G401.6 (cell line): ENCODE data around the gene SLC35D1.
"Not testable (repeated sequence)": the region's sequence is repeated elsewhere in the genome, so short reads cannot be mapped to it uniquely, and the experiment has no call there.

Experiments used
- FAIRE-seq: peaks from 2 replicates; lab custom pipeline; 2012; peaks lifted over from hg19 to GRCh38; lab: Jason Lieb, UNC

The SLC35D1 gene

DNA sequence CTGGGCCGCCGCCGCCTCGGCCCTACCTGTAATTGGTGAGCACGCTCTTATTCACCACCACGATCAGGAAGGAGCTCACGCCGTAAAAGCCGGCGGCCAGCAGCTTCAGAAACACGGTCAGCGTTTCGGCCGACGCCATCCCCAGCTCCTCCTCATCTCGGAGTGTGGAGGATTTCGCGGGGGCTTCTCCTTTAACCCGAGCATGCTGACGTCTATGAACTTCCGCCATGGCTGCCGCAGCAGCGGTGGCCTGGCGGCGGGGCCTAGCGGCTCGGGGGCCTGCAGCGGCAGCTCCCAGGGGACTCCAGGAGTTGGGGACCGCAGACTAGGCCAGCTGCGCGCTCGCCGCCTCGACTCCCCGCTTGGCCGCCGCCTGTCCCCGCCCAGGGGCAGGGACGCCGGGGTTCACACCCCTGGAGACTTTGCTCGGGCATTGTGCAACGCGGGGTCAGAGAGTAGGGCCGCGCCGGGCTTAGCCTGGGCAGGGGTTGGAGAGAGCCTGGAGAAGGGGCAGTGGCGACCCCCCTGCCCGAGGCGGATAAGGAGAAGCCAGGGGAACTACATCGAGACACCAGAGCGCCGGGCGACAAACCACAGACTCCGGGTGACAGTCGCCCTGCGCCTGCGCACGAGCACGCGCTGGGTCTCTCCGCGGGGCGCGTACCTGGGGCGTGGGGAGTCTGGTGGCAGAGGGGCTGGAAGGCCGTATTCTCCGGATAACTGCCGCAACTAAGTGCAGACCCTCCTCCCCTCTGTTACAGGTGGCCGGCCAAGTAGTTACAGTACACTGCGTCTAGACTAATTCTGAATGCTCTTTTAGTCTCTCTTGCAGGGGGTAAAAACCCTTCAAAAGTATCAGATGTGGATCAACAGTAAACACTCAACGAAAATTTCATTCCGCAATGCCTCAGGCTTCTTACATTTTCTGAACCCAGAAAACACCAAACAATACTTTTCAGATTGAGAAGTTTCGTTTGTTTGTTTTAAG is at the start of gene SLC35D1:
Gene SLC35D1 (minus strand): TSS at position 364 of the 988 bp plus-strand sequence. CDS start 135 bp downstream, at position 229.
- no peak for FAIRE-seq

DNA sequence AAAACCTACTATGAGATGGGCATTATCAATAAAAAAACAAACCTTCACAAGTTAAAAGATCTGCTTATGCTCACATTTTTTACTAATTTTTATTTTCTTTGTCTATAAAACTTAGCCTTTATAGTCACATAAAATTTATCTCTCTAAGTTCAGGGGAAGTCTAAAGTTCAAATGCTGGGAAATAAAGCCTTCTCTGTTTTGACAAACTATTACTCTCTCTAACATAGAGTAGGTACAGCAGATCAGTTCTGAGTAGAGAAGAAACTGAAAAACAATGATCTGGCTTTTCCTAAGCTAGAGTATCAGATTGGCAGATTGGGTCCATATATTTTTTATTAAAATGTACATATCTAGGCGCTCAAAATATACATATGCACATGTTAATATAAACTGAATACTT is 49.6 kb upstream of the SLC35D1 start:
- FAIRE-seq, result no peak

DNA sequence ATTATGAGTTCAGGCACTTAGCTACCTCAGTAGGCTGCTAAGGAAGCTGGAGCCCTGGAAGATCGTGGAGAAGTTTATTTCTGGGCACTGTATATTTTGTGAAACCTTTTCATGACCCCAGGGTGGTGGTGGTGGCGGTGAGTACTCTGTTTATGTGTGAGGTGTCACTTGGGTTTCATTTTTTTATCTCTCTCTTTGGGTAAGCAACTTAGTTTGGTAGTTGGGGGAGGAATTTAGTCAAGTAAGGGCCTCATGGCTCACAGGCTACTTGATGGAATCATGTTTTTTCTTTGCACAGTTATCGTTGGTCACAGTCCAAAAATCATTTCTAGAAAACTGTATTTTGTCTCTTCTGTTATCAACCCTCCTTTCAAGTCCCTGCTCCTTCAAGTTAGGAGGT is 46.9 kb upstream of the SLC35D1 start:
- FAIRE-seq, result no peak

DNA sequence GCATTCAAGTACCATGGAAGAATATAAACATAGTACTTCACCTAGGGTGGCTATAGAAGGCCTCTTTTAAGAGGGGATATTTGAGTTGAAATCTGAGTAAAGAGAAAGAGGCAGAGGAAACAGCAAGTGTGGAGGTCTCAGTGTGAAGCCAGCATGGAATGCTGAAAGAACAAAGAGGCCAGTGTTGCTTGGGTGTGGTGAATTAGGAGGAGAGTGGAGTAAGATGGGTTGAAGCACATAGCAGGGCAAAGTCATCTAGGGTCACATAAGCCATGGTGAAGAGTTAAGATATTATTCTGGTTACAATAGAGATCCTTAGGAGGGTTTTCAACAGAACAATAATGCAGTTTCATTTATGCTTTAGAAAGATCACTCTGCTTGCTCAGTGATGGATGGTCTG is 43.4 kb upstream of the SLC35D1 start:
- no peak for FAIRE-seq

DNA sequence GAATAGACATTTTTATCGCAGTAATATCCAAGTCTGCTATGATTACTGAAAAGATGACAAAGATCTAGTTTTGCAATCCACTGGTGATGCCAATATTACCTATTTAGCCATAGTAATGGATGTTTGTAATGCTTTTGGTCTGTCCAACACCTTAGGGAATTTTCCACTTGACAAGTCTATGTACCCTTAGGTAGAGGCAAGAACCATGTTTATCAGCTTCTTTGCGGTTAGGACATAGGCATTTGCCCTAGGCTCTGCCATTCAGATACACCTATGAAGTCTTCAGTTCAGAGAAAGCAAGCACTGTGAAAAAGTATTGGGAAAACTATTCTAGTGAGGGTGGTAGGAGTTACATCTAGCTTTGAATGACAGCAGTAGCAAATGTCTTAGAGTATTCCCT is 40.2 kb upstream of the SLC35D1 start:
- FAIRE-seq, result no peak

DNA sequence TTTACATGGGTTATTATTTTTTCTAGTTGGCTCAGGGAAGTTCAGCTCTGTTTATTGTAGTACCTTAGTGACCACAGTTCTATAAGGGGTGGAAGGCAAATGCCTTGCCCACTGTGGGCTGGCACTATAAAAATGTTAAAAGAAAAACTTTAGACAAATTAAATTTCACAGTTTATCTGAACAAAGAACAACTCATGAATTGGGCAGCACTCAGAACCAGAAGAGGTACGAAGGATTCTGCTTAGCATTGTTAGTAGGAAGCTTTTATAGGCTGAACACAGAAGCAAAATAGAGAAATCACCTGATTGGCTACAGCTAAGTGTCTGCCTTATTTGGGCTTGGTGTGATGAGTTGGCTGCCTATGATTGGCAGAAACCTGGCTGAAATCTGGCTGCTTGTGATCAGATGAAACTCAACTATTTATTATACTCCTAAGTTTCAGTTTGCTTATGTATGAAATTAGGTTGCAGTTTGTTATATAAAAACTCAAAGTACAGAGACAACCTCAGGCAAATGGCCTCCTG is 35.8 kb upstream of the SLC35D1 start:
- no peak for FAIRE-seq

DNA sequence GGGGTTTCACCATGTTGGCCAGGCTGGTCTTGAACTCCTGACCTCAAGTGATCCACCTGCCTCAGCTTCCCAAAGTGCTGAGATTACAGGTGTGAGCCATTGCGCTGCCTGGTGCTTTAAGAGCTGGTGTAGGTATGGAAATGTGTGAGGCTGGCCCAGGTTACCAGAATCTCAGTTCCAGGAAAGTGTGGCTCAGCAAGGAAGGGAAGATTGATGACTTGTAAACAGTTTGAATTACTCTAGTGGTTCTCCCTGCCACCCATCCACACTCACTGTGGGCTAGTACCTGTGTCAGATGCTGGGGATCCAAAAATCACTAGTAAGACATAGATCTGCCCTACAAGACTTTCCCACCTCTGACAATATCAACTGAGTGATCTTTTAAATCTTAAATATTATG is 34.5 kb upstream of the SLC35D1 start:
- FAIRE-seq, result no peak

DNA sequence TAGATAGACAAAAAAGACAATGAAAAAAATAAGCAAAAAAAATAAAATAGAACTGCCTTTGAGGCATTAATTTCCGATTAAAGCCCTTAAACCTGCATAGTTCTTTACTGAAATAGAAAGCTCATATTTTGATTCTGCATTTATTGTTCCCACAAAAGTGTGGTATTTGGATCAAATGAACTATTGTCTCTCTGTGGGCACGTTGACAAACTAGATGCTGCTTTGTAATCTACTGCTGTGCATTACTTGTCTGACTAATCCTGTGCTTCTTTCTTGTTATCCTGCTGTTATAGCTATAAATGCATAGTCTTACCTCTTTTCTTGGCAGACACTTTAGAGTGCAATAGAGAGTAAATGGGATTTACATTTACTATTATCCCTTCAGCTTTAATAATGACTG is 31.4 kb upstream of the SLC35D1 start:
- no peak for FAIRE-seq

DNA sequence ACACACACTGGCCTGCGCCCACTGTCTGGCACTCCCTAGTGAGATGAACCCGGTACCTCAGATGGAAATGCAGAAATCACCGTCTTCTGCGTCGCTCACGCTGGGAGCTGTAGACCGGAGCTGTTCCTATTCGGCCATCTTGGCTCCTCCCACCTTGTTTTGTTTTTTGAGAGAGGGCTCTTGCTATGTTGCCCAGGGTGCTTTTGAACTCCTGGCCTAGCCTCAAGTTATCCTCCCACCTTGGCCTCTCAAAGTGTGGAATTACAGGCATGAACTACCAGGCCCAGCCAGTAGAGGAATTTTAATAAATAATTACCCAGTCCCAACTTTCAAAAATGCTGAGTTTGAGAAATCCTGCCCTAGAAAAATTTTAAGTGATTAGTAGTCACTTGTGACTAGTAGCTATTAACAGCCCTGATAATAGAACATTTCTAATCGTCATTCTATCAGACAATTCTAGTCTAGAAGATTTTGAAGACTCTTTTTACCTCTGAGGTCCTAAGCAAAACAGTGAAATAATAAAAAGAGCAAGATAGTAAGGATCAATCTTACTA is 30.9 kb upstream of the SLC35D1 start:
- FAIRE-seq, result no peak

DNA sequence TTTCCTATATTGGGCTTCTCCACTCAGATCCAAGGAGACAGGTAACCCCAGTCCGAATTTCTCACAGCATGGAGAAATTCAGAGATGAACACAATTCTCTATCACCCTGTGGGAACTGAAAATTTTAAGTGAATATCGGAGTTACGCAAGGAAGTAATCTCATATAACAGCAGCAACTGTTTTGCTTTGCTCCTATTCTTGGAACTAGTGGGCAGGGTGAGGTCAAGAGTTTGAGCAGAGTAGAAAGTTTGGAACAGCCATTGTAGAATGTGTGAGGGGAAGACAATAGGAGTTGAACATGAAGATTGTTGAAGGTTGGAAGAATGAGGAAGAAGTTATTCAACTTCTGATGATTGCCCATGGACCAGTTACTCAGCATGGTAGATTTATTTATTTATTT is 24.3 kb upstream of the SLC35D1 start:
- no peak for FAIRE-seq

DNA sequence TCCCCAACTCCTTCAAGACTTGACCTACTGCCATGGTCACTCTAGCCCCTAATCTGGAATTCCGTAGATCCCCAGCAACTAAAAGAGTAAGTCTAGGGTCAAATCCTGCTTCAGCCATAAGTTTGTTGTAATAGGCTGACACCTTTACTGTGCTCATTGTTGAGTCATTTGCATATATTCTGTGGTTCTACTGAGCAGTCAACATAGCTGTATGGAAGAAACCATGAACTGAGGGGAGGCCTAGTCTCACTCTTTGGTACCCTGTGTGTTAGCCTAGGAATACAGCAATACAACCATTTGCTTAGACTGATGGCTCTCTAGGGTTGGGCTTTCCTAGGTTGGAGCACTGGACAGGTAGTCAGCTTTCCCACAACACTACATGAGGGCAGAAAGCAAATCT is 23.6 kb upstream of the SLC35D1 start:
- FAIRE-seq, result no peak

DNA sequence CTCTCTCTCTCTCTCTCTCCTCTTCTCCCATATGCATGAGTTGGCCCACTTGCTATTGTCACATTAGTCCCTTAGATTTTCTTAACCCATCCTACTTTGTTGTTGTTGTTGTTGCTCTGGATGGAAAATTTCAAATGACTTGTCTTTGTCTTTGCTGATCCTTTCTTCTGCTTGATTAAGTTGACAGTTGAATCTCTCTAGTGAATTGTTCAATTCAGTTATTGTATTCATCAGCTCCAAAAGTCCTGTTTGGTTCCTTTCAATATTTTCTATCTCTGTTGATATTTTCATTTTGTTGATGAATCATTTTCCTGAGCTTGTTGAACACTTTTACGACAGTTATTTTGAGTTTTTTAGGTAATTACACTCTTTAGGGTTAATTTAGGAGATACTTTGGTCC is 18.8 kb upstream of the SLC35D1 start:
- FAIRE-seq, result no peak

DNA sequence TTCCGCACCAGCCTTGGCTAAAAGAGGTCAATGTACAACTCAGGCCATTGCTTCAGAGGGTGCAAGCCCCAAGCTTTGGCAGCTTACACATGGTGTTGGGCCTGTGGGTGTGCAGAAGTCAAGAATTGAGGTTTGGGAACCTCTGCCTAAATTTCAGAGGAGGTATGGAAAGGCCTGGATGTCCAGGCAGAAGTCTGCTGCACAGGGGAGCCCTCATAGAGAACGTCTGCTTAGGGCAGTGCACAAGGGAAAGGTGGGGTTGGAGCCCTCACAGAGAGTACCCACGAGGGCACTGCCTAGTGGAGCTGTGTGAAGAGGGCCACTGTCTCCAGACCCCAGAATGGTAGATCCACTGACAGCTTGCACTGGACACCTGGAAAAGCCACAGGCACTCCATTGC is 13.7 kb upstream of the SLC35D1 start:
- FAIRE-seq, result not testable (repeated sequence)

DNA sequence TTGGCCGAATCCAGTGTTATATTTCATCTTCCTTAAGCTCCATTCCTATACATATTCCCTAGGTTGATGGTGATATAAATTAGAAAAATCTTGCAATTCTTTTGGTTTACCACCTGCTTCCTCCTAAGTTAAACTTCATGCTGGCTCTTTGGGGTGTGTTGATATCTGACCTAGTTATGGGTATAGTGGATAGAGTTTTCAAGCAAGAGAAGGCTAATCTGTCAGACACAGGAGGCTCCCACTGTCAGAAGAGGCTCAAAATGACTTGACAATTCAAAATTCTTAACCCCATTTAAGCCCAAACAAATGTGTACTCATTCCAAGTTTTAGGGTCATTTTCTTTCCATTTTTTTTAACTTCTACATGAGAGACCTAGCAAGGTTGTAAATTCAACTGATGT is 8.5 kb upstream of the SLC35D1 start:
- no peak for FAIRE-seq

DNA sequence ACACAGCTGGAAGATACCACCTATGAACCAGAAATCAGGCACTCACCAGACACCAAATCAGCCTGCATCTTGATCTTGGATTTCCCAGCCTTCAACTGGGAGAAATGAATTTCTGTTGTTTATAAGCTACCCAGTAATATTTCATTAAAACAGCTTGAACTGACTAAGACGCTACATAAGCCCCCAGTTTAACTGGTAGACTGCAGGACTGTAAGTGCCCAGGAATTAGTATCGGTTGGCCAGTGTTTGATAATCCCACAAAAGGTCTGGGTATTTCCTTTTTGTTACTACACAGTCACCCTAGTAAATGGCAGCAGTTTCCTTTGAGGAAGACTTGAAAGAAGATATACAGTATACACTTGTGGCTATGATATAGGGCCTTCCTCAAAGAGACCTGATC is 7.3 kb upstream of the SLC35D1 start:
- no peak for FAIRE-seq

DNA sequence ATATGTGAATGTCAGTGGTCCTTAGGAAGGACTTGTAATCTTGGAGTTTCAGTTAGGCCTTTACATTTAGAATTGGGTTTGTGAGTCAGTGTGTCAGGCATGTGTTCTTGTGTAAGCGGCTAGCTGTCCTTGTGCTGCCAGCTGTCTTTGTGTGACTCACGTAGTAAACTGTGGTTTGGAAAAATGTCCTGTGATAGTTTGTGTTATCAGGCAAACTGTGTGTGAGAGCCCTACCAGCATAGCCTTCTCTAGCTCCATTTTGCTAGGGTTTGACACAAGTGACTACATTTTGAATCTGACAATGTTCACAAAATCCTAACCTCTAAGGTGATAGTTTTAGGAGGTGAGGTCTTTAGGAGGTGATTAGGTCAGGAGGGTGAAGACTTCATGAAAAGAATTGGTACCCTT is 6.9 kb upstream of the SLC35D1 start:
- FAIRE-seq, result no peak

DNA sequence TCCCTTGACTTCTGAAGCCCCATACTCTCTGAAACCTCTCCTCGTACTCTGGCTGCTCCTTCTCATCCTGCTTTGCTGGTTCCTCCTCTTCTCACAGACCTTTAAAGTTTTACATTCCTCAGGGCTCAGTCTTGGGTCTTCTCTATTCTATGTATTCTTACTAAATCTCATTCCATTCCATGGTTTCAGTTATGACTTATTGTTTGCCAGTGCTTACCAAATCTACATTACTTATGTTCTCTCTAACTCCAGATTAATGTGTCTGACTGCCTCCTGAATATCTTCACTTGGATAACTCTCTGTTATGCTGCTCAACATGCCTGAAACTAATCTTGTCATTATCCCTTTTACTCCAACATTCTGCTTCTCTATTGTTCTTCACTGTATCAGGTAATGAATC is 5.4 kb upstream of the SLC35D1 start:
- FAIRE-seq, result no peak

DNA sequence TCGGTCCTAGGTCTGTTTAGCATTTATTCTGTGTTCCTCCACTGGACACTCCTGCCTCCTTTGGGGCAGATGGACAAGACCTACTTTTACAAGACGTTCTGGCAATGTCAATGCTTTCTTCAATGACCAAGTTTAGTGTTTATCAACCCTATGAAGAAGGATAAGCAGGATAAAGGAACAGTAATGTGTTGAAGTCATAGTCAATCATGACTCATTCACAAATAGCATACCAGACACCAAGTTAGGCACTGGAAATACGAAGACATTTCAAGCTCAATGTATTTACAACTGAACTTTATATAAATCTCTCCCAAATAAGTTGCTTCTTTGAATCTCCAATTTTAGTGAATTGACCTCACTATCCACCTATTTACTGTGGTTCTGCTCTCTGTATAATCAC is 4.8 kb upstream of the SLC35D1 start:
- no peak for FAIRE-seq

DNA sequence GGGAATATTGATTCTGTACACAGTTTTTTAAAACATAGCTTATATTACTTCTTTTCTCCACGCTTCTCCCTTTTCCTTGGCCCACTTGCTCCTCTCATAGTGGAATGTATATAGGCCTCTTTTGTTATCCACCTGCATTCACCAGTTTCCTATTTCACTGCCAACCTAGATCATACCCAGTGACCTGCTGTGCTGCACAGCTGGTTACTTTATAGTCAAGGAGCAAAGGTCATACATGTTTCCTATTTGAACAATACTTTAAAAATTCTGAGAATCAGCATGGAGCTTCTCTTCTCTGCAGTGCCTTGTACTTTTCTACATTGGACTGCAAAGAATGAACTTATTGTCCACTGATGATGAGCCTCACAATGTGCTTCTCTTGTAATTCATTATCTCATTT is 4.3 kb upstream of the SLC35D1 start:
- no peak for FAIRE-seq

DNA sequence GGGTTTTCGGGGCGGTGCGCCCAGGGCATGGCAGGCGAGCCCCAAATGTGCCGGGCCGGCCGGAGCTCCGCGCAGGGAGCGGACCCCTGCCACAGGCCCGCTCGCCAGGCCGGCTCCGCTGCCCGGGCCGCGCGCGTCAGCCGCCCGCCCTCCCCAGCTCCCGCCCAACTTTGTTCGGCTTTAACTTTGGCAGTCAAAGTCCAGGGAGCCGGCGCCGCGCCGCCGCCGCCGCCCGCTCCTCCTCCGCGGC is 488 bp downstream of the SLC35D1 start:
- no peak for FAIRE-seq

DNA sequence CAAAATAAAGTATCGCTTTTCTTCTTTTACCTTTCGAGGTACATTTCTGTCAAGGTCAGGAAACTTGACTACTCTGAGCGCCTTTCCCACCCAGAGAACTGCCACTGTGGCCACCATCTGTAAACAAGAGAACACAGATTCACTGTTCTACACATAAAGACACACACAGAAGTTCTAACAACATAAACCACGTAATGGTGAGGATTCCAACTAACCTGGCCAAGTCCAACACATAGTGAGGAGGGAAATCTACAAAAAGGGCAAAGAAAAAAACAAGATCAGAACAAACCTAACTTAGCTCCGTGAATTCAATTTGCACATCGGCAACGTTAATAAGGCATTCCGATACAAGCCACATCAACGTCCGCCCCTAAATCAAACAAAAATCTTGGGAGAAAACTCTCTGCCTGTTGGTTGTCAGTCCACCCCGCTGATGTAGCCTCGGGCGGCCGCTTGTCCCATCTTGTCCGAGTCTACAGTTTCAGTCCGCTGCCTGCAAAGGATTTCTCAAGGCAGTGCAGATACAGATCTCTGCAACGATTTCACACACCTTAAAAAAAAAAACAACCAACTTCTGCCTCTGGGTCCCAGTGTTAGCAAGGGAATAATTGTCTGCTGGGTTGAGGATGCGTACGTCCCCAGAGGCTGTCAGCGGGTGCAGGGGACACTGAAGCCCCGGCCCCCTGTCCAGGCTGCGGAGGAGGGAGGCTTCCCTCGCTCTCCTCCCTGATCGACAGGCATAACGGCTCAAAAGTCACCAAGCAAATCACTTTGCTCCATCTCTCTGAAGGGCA is 1.0 kb downstream of the SLC35D1 start:
- FAIRE-seq, result no peak

DNA sequence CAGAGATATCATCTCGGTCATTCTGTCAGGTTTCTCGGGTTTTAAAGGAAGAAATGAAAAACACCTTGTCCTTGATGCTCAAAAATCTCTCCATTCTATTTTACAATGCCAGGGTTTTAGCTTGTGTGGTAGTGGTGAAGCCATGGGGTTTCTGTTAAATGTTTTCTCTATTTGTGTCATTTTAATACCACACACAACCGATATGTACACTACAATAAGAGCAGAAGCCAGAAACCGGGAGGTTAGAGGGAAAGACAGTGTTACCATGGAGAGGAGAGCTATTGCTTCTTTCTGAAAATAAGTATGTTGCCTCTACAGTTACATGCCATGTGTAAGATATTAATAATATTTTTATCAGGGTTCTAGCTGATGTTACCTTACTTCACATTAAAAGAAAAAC is 2.8 kb downstream of the SLC35D1 start:
- FAIRE-seq, result no peak

DNA sequence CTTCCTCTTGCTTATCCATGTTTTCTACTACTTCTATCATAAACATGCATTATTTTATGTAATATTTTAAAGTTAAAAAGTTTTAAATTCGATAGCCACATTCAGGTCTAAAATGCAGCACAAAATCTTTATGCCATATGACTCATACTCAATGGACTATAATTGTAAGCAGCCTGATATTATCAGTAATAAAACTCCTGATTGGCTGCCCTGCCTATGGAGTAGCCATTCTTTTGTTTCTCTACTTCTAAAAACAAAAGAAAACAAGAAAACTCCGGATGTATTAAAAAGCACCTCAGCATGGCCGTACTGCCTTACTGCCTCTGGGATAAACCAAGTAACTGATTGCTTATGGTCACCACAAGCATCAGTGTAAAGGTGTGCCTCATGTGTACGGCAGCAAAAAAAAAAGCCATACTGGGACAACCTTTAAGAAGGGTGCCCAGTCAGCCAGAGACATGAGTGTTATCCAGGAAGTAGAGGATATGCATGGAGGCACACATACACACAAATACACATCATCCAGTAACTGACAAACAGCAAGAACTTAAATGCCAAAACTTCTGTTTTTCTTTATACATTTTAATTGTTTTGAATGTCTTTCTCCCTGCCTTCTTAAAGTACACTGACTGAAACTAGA is 9.2 kb downstream of the SLC35D1 start:
- FAIRE-seq, result no peak
